ENCODE measurements around the gene ZNF280D.

Gene ZNF280D

DNA sequence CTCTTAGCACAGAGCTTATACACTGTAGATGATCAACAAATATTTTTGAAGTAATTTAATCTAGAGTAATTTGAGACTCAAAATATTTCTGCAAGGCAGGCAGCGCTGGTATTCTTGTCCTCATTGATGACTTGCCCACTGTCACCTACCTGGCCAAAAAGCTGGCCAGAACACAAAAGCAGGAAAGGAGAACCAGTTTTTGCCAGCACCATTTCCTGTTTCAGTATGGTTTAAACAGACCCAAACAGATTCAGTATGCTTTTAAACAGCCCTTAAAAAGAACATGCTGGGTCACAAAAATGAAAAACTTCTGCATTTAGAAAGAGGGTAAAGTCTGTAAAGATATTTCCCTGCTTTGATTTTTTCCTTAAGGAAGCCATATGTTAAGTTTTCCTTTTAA is 42.3 kb upstream of the ZNF280D start:
- TF ChIP-seq CTCF (IDR thresholded peaks at IDR 0.05; ENCODE audit: borderline replicate concordance, insufficient read depth, low read depth, low read length): no peak
- H3K4me3 ChIP-seq (ENCODE audit: low read depth, low read length): no peak overlapping the region

GRCh38 chr15:56774356-56774755 is 41.0 kb upstream of the ZNF280D start:
- H3K4me3 ChIP-seq (ENCODE audit: low read depth, low read length): no peak overlapping the region
- no peak for TF ChIP-seq CTCF (IDR thresholded peaks at IDR 0.05; ENCODE audit: borderline replicate concordance, insufficient read depth, low read depth, low read length)

DNA sequence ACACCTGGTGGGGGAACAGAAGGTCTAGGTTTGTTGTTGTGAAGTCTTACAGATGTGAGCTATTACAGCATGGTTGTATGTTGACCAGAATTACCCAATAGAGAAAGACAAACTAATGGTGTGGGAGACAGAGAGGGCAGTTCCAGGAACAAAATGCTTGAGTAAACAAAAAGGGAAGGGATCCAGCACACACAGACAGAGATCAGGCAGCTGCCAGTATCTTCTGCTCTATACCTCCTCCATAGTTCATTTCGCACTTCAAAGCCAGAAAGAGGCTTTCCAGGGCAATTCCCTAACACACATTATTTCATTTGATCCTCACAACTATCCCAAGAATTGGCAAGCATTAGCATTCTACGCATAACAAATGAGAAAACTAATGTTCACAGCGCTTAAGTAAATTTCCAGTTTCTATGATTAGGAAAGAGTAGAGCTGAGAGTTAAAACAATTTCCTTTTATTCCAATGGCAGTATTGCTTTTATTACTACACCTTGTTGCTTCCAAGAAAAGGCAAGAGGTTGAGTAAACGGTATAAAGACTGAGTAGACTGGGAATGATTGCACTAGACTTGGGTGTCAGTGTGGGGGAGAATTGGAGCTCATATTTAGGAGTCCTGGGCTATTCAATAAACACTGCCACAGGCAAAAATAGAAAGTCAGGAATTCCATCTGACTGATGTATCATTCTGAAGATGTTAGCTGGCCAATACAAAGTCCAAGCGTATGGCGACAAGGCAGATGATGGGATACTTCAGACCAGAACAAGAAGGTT is 39.7 kb upstream of the ZNF280D start:
- no peak for TF ChIP-seq CTCF (IDR thresholded peaks at IDR 0.05; ENCODE audit: borderline replicate concordance, insufficient read depth, low read depth, low read length)
- no peak overlapping the region for H3K4me3 ChIP-seq (ENCODE audit: low read depth, low read length)

DNA sequence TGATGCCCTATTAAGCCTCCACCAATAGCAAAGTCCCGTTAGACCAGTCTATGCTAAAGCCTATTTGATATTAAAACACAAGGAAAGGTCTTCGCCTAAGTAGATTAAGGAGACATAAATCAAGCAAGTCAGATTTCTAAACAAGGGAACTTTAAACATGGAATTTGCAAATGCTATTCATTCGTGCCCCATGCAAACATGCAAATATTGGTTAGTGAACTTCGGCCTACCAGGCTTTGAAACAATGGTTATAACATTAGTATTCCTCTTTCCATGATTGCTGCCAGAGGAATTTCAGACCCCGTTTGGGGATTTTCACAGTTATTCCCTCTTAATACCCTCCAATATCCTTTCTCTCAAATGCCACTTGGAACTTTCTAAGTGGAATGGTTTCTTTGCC is 36.9 kb upstream of the ZNF280D start:
- TF ChIP-seq CTCF (IDR thresholded peaks at IDR 0.05; ENCODE audit: borderline replicate concordance, insufficient read depth, low read depth, low read length): no peak
- H3K4me3 ChIP-seq (ENCODE audit: low read depth, low read length): no peak overlapping the region

GRCh38 chr15:56767315-56767714 is 34.0 kb upstream of the ZNF280D start:
- TF ChIP-seq CTCF (IDR thresholded peaks at IDR 0.05; ENCODE audit: borderline replicate concordance, insufficient read depth, low read depth, low read length): no peak
- no peak overlapping the region for H3K4me3 ChIP-seq (ENCODE audit: low read depth, low read length)

- TF ChIP-seq CTCF (IDR thresholded peaks at IDR 0.05; ENCODE audit: borderline replicate concordance, insufficient read depth, low read depth, low read length): no peak
- H3K4me3 ChIP-seq (ENCODE audit: low read depth, low read length): no peak overlapping the region
Observed at GRCh38 chr15:56765251-56765650, 31.9 kb upstream of the ZNF280D start.

DNA sequence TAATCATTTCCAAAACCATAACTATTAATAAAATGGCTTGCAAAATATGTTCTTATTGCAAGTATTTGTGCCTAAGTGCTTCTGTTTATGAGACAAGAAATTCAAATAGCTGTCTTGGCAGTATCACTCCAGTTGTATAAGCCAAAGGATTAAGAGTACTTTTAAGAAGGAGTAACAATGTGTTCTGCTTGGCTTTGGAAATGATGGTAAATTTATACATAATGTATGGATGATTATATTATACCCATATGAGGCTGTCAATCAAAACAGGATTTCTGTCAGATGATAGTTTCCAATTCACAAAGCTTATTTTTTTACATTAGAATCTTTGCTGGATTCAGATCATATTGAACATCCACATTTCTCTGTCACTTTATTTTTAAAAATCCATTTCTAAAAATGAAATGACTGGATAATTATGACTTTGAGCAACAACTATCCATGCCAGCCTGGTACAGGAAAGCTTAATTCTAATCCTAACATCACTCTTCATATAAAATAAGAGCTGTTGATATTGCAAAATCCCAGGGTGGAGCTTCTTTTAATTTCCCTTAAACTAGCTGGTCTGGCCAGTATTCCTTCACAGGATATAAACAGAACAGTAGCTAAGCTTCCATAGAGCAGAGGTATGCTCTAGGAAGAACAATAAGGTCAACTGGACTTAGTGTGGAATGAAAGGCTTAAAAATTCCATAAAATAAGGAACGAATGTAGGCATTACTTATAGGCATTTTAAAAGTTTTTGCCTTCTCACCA is 30.0 kb upstream of the ZNF280D start:
- no peak for TF ChIP-seq CTCF (IDR thresholded peaks at IDR 0.05; ENCODE audit: borderline replicate concordance, insufficient read depth, low read depth, low read length)
- no peak overlapping the region for H3K4me3 ChIP-seq (ENCODE audit: low read depth, low read length)
